IMR-90 (cell line): ENCODE data around the gene GM2A. TPM values are rescaled to one million over a fixed set of nuclear protein-coding genes. Genes with fewer than 3 reads are reported as not detected.

Experiments used
- ATAC-seq: fragments of 200-7000 bp; cut with Tn5 transposase; 2 replicates; pipeline ENCODE4 v1.9.1; 2020; ENCODE audit warnings: low read depth, mild to moderate bottlenecking, moderate library complexity
- BruUV-seq: library from RNA; stranded (reverse); fragments of 400-500 nt; replicated peaks from 2 replicates; lab custom pipeline; 2021; lab: Mats Ljungman, UMichigan
- CTCF ChIA-PET: fragments of 300-600 bp; formaldehyde crosslinking; extraction: SDS; loops from one replicate; lab custom pipeline; 2021; ENCODE audit warnings: antibody characterized with exemption; lab: Yijun Ruan, JAX
- POLR2A ChIA-PET: fragments of 300-600 bp; sonication (Branson Sonifier 250); formaldehyde crosslinking; loops from one replicate; lab custom pipeline; 2022; ENCODE audit warnings: antibody characterized with exemption; ENCODE audit not compliant: unreplicated experiment; lab: Charles Lee
- DNase-seq: peaks from one replicate; pipeline ENCODE4 v3.0.0; 2013
- H2AFZ ChIP-seq: replicated peaks from 2 replicates; pipeline ENCODE3; 2013; ENCODE audit warnings: low read length, mild to moderate bottlenecking; ENCODE audit not compliant: poor library complexity
- H2AK5ac ChIP-seq: 2 replicates; pipeline ENCODE4 v1.6.1; 2013; ENCODE audit warnings: low read depth, low read length, inconsistent platforms
- H2AK9ac ChIP-seq: replicated peaks from 2 replicates; pipeline ENCODE3; 2013; ENCODE audit warnings: mild to moderate bottlenecking, low read depth, low read length, moderate library complexity; ENCODE audit not compliant: poor library complexity
- H2BK120ac ChIP-seq: 2 replicates; pipeline ENCODE4 v1.6.1; 2013; ENCODE audit warnings: low read depth, low read length, inconsistent platforms
- H2BK15ac ChIP-seq: 3 replicates; pipeline ENCODE4 v1.6.1; 2013; ENCODE audit warnings: low read depth, low read length, inconsistent platforms
- H2BK20ac ChIP-seq: 2 replicates; pipeline ENCODE4 v1.6.1; 2013; ENCODE audit warnings: low read depth, mild to moderate bottlenecking, inconsistent platforms, low read length, moderate library complexity
- H2BK5ac ChIP-seq: 2 replicates; pipeline ENCODE4 v1.6.1; 2013; ENCODE audit warnings: mild to moderate bottlenecking, low read depth, low read length, inconsistent platforms; ENCODE audit not compliant: poor library complexity, severe bottlenecking
- H3K14ac ChIP-seq: replicated peaks from 2 replicates; pipeline ENCODE4 v1.6.1; 2013; ENCODE audit warnings: low read depth, low read length, inconsistent platforms
- H3K18ac ChIP-seq: 2 replicates; pipeline ENCODE4 v1.6.1; 2013; ENCODE audit warnings: low read depth, low read length, control low read depth
- H3K23ac ChIP-seq: 2 replicates; pipeline ENCODE4 v1.6.1; 2013; ENCODE audit warnings: low read depth, low read length, inconsistent platforms
- H3K27ac ChIP-seq: 2 replicates; pipeline ENCODE4 v1.5.1; 2013; ENCODE audit warnings: mild to moderate bottlenecking, control low read depth, low read length; ENCODE audit not compliant: insufficient read depth
- H3K27me3 ChIP-seq: 2 replicates; pipeline ENCODE4 v1.6.1; 2013; ENCODE audit warnings: low read length; ENCODE audit not compliant: control insufficient read depth, insufficient read depth
- H3K36me3 ChIP-seq: 2 replicates; pipeline ENCODE4 v1.6.1; 2013; ENCODE audit warnings: low read length, mixed read lengths; ENCODE audit not compliant: control insufficient read depth, insufficient read depth
- H3K4ac ChIP-seq: 2 replicates; pipeline ENCODE4 v1.6.1; 2013; ENCODE audit warnings: low read depth, low read length, inconsistent platforms
- H3K4me1 ChIP-seq: 2 replicates; pipeline ENCODE4 v1.6.1; 2013; ENCODE audit warnings: low read length, mixed read lengths; ENCODE audit not compliant: control insufficient read depth, insufficient read depth
- H3K4me2 ChIP-seq: 2 replicates; pipeline ENCODE4 v1.6.1; 2013; ENCODE audit warnings: low read depth, mild to moderate bottlenecking, control low read depth, low read length, moderate library complexity
- H3K4me3 ChIP-seq: 2 replicates; pipeline ENCODE4 v1.5.1; 2013; ENCODE audit warnings: low read depth, mild to moderate bottlenecking, control low read depth, low read length, moderate library complexity; ENCODE audit not compliant: insufficient read depth
- H3K56ac ChIP-seq: 2 replicates; pipeline ENCODE4 v1.6.1; 2013; ENCODE audit warnings: low read length, inconsistent platforms; ENCODE audit not compliant: insufficient read depth; ENCODE audit errors: extremely low read depth
- H3K79me1 ChIP-seq, 2 experiments: 2 replicates each; pipeline ENCODE4 v1.6.1; 2013; ENCODE audit warnings: low read length in 2 of 2, inconsistent platforms in 1 of 2, low read depth in 1 of 2
- H3K9ac ChIP-seq: 2 replicates; pipeline ENCODE4 v1.6.1; 2013; ENCODE audit warnings: low read depth, low read length, control low read depth
- H3K9me1 ChIP-seq: 2 replicates; pipeline ENCODE4 v1.6.1; 2013; ENCODE audit warnings: low read length, inconsistent platforms; ENCODE audit not compliant: insufficient read depth
- H3K9me3 ChIP-seq: 2 replicates; pipeline ENCODE4 v1.6.1; 2013; ENCODE audit warnings: low read length; ENCODE audit not compliant: control insufficient read depth, insufficient read depth
- H4K20me1 ChIP-seq: 2 replicates; pipeline ENCODE4 v1.6.1; 2013; ENCODE audit warnings: low read length, inconsistent platforms; ENCODE audit not compliant: insufficient read depth
- H4K5ac ChIP-seq: 2 replicates; pipeline ENCODE4 v1.6.1; 2013; ENCODE audit warnings: mild to moderate bottlenecking, low read depth, low read length, control low read depth
- H4K8ac ChIP-seq, 2 experiments: 2 replicates each; pipeline ENCODE4 v1.6.1; 2013; ENCODE audit warnings: low read depth in 2 of 2, low read length in 2 of 2, control low read depth in 1 of 2, inconsistent platforms in 1 of 2
- H4K91ac ChIP-seq: 2 replicates; pipeline ENCODE4 v1.6.1; 2013; ENCODE audit warnings: low read depth, low read length, inconsistent platforms; ENCODE audit not compliant: insufficient read depth
- CEBPB ChIP-seq: IDR thresholded peaks from 2 replicates; pipeline ENCODE4 v1.6.1; 2012; ENCODE audit warnings: low read depth, low read length, improper control_type of control experiment
- CHD1 ChIP-seq: IDR thresholded peaks from 2 replicates; pipeline ENCODE4 v1.6.1; 2012; ENCODE audit warnings: low read depth, low read length, improper control_type of control experiment
- FOS ChIP-seq: fragments of 150-350 bp; IDR thresholded peaks from 2 replicates; pipeline ENCODE4 v1.6.1; 2016; ENCODE audit warnings: low read depth, low read length
- MXI1 ChIP-seq: IDR thresholded peaks from 2 replicates; pipeline ENCODE4 v1.6.1; 2012; ENCODE audit warnings: low read depth, mild to moderate bottlenecking, low read length, moderate library complexity, borderline replicate concordance
- RAD21 ChIP-seq: IDR thresholded peaks from 2 replicates; pipeline ENCODE4 v1.6.1; 2012; ENCODE audit warnings: low read length, improper control_type of control experiment
- RCOR1 ChIP-seq: IDR thresholded peaks from 2 replicates; pipeline ENCODE4 v1.6.1; 2012; ENCODE audit warnings: mild to moderate bottlenecking, low read length, improper control_type of control experiment; ENCODE audit not compliant: insufficient replicate concordance
- RFX5 ChIP-seq: IDR thresholded peaks from 2 replicates; pipeline ENCODE4 v1.8.0; 2012; ENCODE audit warnings: low read depth, mild to moderate bottlenecking, low read length, moderate library complexity
- WGBS, 2 experiments: methylation state at CpG; one replicate each; pipeline versions ENCODE4 v1.1.5 to v1.1.7; 2013; ENCODE audit warnings: missing lambda C conversion rate in 2 of 2; ENCODE audit not compliant: insufficient read length in 1 of 2; ENCODE audit errors: extremely low coverage in 2 of 2; 5-methylcytosine and 5-hydroxymethylcytosine counted together
- dilution Hi-C: fragments of 300-500 bp; cut with HindIII; formaldehyde crosslinking; loops from one replicate; pipeline ENCODE4 v1.14.3; 2018; ENCODE audit warnings: low sequenced_read_pairs; ENCODE audit not compliant: unreplicated experiment
- in situ Hi-C: fragments of 300-500 bp; cut with MboI; formaldehyde crosslinking; loops from 3 replicates; pipeline ENCODE4 v1.14.3; 2019; ENCODE audit warnings: low sequenced_read_pairs, inconsistent platforms, mixed read lengths
- intact Hi-C: fragments of 100-400 bp; cut with micrococcal nuclease; formaldehyde crosslinking; loops from 2 replicates; pipeline ENCODE4 v1.10.0; 2022
- polyA plus RNA-seq, 3 experiments: library from polyadenylated mRNA; depleted of rRNA; stranded (reverse); fragments of >200 nt; gene quantifications; 2 replicates each; pipeline ENCODE4 v1.2.3, GENCODE V29; 2012; ENCODE audit warnings: low replicate concordance in 1 of 3
- total RNA-seq: library from RNA; depleted of rRNA; stranded (reverse); fragments of >200 nt; gene quantifications from 2 replicates; pipeline ENCODE4 v1.2.3, GENCODE V29; 2012
- TF ChIP-seq, protein P1 (sequence below): fragments of 150-350 bp; IDR thresholded peaks from 2 replicates; pipeline ENCODE4 v1.6.1; 2016; ENCODE audit warnings: low read depth, mild to moderate bottlenecking, low read length, moderate library complexity, borderline replicate concordance
- TF ChIP-seq, protein P2 (sequence below): conservative IDR thresholded peaks from 2 replicates; pipeline ENCODE4 v1.5.1; 2012; ENCODE audit warnings: mild to moderate bottlenecking, low read depth, low read length, improper control_type of control experiment

GM2A gene
- total and polyA plus RNA-seq, 2 of the 4 experiments (the other 2 are of a cell fraction), result 13.8 to 18.5 TPM

DNA sequence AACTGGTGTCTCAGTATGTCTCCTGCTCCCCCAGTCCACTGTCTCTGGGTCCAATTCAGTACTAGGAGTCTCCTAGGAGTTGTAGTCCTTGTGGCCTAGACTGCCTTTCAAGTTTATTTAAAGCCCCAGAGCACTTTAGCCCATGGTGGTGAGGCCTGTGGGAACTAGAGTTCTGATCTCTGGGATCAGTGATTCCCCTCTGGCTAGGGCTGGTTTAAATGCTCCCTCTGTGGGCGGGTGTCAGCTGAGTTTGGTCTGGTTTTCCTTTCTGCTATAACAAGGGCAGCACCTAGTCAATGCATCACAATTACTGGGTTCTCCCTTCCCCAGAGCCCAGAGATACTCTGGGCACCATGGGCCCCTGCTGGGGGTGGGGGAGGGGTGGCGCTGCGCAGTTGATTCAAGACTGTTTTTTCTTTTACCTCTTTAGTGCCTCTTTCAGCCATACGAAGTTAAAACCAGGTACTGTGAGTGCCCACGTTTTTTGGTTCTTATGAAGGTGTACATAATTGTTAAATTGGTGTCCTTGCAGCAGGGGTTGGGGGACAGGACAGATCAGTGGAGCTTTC is 59.9 kb downstream of the GM2A start:
- TF ChIP-seq RAD21 (no peak), CEBPB (no peak), FOS (no peak), RCOR1 (no peak), CHD1 (no peak), RFX5 (no peak), MXI1 (no peak)
- TF ChIP-seq, protein P1, sequence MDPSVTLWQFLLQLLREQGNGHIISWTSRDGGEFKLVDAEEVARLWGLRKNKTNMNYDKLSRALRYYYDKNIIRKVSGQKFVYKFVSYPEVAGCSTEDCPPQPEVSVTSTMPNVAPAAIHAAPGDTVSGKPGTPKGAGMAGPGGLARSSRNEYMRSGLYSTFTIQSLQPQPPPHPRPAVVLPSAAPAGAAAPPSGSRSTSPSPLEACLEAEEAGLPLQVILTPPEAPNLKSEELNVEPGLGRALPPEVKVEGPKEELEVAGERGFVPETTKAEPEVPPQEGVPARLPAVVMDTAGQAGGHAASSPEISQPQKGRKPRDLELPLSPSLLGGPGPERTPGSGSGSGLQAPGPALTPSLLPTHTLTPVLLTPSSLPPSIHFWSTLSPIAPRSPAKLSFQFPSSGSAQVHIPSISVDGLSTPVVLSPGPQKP, result no peak
- TF ChIP-seq, protein P2, sequence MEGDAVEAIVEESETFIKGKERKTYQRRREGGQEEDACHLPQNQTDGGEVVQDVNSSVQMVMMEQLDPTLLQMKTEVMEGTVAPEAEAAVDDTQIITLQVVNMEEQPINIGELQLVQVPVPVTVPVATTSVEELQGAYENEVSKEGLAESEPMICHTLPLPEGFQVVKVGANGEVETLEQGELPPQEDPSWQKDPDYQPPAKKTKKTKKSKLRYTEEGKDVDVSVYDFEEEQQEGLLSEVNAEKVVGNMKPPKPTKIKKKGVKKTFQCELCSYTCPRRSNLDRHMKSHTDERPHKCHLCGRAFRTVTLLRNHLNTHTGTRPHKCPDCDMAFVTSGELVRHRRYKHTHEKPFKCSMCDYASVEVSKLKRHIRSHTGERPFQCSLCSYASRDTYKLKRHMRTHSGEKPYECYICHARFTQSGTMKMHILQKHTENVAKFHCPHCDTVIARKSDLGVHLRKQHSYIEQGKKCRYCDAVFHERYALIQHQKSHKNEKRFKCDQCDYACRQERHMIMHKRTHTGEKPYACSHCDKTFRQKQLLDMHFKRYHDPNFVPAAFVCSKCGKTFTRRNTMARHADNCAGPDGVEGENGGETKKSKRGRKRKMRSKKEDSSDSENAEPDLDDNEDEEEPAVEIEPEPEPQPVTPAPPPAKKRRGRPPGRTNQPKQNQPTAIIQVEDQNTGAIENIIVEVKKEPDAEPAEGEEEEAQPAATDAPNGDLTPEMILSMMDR, result no peak
- Histone ChIP-seq H3K4me1 (no peaks in the 10 kb centered on the region), H2AK9ac (no peak overlapping the region), H3K23ac (no peak overlapping the region), H3K4me2 (no peak overlapping the region), H3K18ac (no peak overlapping the region), H3K27ac (no peak overlapping the region), H3K14ac (no peak overlapping the region), H2BK120ac (no peak overlapping the region), H3K27me3 (no peaks in the 10 kb centered on the region), H4K91ac (no peak overlapping the region), H2AFZ (no peak overlapping the region), H3K4me3 (no peak overlapping the region), H3K36me3 (no peaks in the 10 kb centered on the region), H4K5ac (no peak overlapping the region), H3K9ac (no peak overlapping the region), H3K56ac (no peak overlapping the region), H2BK15ac (no peak overlapping the region), H3K79me1 (no peaks in the 10 kb centered on the region), H2BK20ac (no peak overlapping the region), H4K8ac (no peak overlapping the region), H3K9me1 (no peaks in the 10 kb centered on the region), H3K4ac (no peak overlapping the region), H3K9me3 (no peaks in the 10 kb centered on the region), H2BK5ac (no peak overlapping the region), H4K20me1 (no peaks in the 10 kb centered on the region), H2AK5ac (no peak overlapping the region)
- DNase-seq (no peak), ATAC-seq (no peak)
- no TSS peak for BruUV-seq
- in situ Hi-C loops, result no loop called here
- ChIA-PET CTCF (interaction anchor here (1.1 kb wide), 1 partner anchor 211 kb away, joined by 3 read pairs; no protein-coding TSS in a partner anchor), POLR2A (no interaction called here)
- dilution Hi-C loops, result no loop called here
- intact Hi-C loops, result no loop called here
- WGBS, 2 experiments, result 40% methylated on average over 1 of the region's 5 CpGs; no CpG with 5 or more reads in 1 of the 2 experiments
